A673 (cell line): ENCODE results near the gene SGMS1. TPM values are rescaled to one million over a fixed set of nuclear protein-coding genes. Genes with fewer than 3 reads are reported as not detected.

ENCODE experiments used
- BruUV-seq: library from RNA; stranded (reverse); fragments of 400-500 nt; replicated peaks from 2 replicates; lab custom pipeline; 2021; lab: Mats Ljungman, UMichigan
- CTCF ChIA-PET: fragments of 300-600 bp; sonication (Branson Sonifier 250); formaldehyde crosslinking; loops from one replicate; lab custom pipeline; 2022; ENCODE audit warnings: antibody characterized with exemption; lab: Charles Lee
- POLR2A ChIA-PET: fragments of 300-600 bp; sonication (Branson Sonifier 250); formaldehyde crosslinking; loops from one replicate; lab custom pipeline; 2022; ENCODE audit warnings: antibody characterized with exemption; ENCODE audit not compliant: low non-redundant PET; lab: Charles Lee
- DNase-seq: peaks from one replicate; pipeline ENCODE4 v3.0.0-alpha.2; 2015; ENCODE audit warnings: low spot score
- H3K27ac ChIP-seq: fragments of 200-600 bp; sonication (generic); 2 replicates; pipeline ENCODE4 v1.5.1; 2016; ENCODE audit warnings: mixed run types, low read depth, mild to moderate bottlenecking, mixed read lengths, antibody characterized with exemption, low read length; ENCODE audit not compliant: poor library complexity, severe bottlenecking
- H3K27me3 ChIP-seq: fragments of 200-600 bp; sonication (generic); replicated peaks from 2 replicates; pipeline ENCODE4 v1.6.1; 2017; ENCODE audit warnings: mixed run types, low read depth, mild to moderate bottlenecking, mixed read lengths, antibody characterized with exemption, low read length; ENCODE audit not compliant: insufficient read depth, poor library complexity
- H3K36me3 ChIP-seq: fragments of 200-600 bp; sonication (generic); 2 replicates; pipeline ENCODE4 v1.6.1; 2016; ENCODE audit warnings: mixed run types, mild to moderate bottlenecking, mixed read lengths, antibody characterized with exemption, low read length; ENCODE audit not compliant: insufficient read depth, poor library complexity, severe bottlenecking
- H3K4me1 ChIP-seq: fragments of 200-600 bp; sonication (generic); 2 replicates; pipeline ENCODE4 v1.6.1; 2017; ENCODE audit warnings: mixed run types, mild to moderate bottlenecking, mixed read lengths, antibody characterized with exemption, low read length; ENCODE audit not compliant: insufficient read depth, poor library complexity, severe bottlenecking
- H3K4me3 ChIP-seq: fragments of 200-600 bp; sonication (generic); 2 replicates; pipeline ENCODE4 v1.5.1; 2016; ENCODE audit warnings: low read depth, mixed run types, mild to moderate bottlenecking, mixed read lengths, low read length; ENCODE audit not compliant: poor library complexity, severe bottlenecking
- H3K9me3 ChIP-seq: fragments of 200-600 bp; sonication (generic); 2 replicates; pipeline ENCODE4 v1.6.1; 2016; ENCODE audit warnings: mixed run types, low read depth, mild to moderate bottlenecking, mixed read lengths, antibody characterized with exemption, low read length; ENCODE audit not compliant: poor library complexity, severe bottlenecking
- EZH2 ChIP-seq: fragments of 200-600 bp; sonication (generic); IDR thresholded peaks from 2 replicates; pipeline ENCODE4 v1.6.1; 2017; ENCODE audit warnings: borderline replicate concordance, low read depth, mild to moderate bottlenecking, mixed read lengths, antibody characterized with exemption, low read length; ENCODE audit not compliant: poor library complexity, severe bottlenecking
- intact Hi-C: fragments of 100-400 bp; cut with micrococcal nuclease; formaldehyde crosslinking; loops from one replicate; pipeline ENCODE4 v1.10.0; 2022; ENCODE audit not compliant: unreplicated experiment
- total RNA-seq: library from RNA; stranded (reverse); gene quantifications from 2 replicates; pipeline ENCODE4 v1.2.3, GENCODE V29; 2021
- TF ChIP-seq, protein P1 (sequence below): fragments of 300-800, 200-600 bp; sonication (generic); conservative IDR thresholded peaks from 2 replicates; pipeline ENCODE4 v1.5.1; 2017; ENCODE audit warnings: low read depth, mild to moderate bottlenecking, antibody characterized with exemption, low read length, moderate library complexity, mixed read lengths

Gene SGMS1
- total RNA-seq, 1 experiment from 2014 or later, result 13.0 TPM

DNA sequence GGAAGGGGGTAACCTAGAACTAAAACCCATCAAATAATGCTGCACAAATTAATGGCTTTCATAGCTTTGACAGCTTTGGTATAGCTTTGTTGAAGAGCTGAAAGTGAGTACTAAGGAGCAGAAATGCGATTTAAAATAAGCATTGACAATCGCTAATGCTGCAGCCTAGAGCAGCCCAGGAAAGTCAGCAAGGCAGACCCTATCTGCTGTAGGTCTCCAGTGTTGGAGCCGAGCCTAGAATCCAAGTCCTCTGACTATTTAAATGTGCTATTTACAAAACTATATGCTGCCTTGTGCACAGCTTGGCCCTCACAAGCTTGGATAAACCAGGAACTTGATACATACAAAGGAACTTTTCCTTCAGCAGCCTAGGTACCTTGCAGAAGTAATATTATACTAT lies 307.6 kb downstream of the SGMS1 start:
- no peak for DNase-seq
- POLR2A ChIA-PET, result no interaction called here
- Histone ChIP-seq H3K27ac (no peak overlapping the region), H3K4me3 (no peak overlapping the region), H3K9me3 (no peaks in the 10 kb centered on the region), H3K4me1 (peaks cover 3% of the 10 kb centered on the region), H3K36me3 (no peaks in the 10 kb centered on the region), H3K27me3 (no peaks in the 10 kb centered on the region)
- no TSS peak for BruUV-seq
- intact Hi-C loops, result no loop called here
- CTCF ChIA-PET, result no interaction called here
- no peak for TF ChIP-seq EZH2
- TF ChIP-seq, protein P1, sequence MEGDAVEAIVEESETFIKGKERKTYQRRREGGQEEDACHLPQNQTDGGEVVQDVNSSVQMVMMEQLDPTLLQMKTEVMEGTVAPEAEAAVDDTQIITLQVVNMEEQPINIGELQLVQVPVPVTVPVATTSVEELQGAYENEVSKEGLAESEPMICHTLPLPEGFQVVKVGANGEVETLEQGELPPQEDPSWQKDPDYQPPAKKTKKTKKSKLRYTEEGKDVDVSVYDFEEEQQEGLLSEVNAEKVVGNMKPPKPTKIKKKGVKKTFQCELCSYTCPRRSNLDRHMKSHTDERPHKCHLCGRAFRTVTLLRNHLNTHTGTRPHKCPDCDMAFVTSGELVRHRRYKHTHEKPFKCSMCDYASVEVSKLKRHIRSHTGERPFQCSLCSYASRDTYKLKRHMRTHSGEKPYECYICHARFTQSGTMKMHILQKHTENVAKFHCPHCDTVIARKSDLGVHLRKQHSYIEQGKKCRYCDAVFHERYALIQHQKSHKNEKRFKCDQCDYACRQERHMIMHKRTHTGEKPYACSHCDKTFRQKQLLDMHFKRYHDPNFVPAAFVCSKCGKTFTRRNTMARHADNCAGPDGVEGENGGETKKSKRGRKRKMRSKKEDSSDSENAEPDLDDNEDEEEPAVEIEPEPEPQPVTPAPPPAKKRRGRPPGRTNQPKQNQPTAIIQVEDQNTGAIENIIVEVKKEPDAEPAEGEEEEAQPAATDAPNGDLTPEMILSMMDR, result no peak

DNA sequence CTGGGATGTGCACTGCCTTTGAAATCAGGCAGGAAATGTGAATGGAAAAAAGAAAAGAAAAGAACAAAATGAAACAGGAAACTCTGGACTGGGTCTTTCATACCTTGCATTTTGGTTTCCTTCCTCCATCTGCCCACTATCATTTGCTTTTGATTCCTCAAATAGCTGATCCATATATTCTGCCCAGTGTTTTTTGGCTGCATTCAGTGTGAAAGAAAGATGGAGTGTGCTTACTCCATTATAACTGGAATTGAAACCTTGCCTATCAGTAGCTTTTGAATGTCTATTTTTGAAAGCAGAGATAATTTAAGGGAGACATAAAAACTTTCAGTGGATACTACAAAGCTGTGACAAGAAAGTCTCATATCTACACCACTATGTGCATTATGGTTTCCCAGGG lies 308.3 kb downstream of the SGMS1 start:
- TF ChIP-seq, protein P1, result no peak
- TF ChIP-seq EZH2, result no peak
- Histone ChIP-seq H3K27me3 (no peaks in the 10 kb centered on the region), H3K36me3 (no peaks in the 10 kb centered on the region), H3K9me3 (no peaks in the 10 kb centered on the region), H3K4me3 (no peak overlapping the region), H3K27ac (no peak overlapping the region), H3K4me1 (peaks cover 3% of the 10 kb centered on the region)
- intact Hi-C loops, result no loop called here
- ChIA-PET POLR2A (no interaction called here), CTCF (no interaction called here)
- no TSS peak for BruUV-seq
- no peak for DNase-seq

DNA sequence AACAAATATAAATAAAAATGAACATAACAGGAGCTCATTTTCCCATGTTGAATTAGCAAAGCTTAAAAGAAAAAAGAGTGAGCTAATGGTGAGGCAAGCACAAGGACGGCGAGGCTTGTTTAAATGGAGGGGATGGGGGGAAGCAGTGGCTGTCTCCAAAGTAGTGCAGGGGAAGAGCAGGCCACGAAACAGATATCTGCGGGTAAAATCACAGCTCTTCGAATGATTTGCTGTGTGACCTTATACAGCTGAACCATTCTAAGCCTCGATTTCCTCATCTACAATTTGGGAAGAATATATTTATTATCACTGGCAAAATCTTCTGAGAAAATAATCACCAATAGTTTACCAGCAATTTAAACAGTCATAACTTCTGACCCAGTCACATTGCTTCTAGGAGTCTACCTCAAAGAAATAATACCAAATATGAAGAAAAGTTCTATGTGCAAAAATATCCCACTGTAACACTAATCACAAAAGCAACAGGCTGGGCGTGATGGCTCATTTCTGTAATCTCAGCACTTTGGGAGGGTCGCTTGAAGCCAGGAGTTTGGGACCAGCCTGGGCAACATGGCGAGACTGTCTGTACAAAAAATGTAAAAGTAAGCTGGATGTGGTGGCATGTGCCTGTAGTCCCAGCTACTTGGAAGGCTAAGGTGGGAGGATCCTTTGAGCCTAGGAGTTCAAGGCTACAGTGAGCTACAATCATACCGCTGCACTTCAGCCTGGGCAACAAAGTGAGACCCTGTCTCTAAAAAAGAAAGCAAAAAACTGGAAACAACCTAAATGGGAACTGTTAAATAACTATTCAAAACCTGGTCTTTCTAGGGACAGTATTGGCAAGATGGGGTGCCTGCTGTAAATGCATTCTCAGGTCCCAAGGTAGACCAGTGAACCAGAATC lies 309.3 kb downstream of the SGMS1 start:
- TF ChIP-seq, protein P1, result no peak
- TF ChIP-seq EZH2, result no peak
- ChIA-PET CTCF (interaction anchor here (0.6 kb wide), 1 partner anchor 270 kb away, joined by 8 read pairs; no protein-coding TSS in a partner anchor), POLR2A (no interaction called here)
- Histone ChIP-seq H3K4me1 (peaks cover 3% of the 10 kb centered on the region), H3K27me3 (no peaks in the 10 kb centered on the region), H3K36me3 (no peaks in the 10 kb centered on the region), H3K9me3 (no peaks in the 10 kb centered on the region), H3K27ac (no peak overlapping the region), H3K4me3 (no peak overlapping the region)
- BruUV-seq, result no TSS peak
- intact Hi-C loops, result no loop called here
- no peak for DNase-seq
